ENCODE results near the gene FGF14.

DNA sequence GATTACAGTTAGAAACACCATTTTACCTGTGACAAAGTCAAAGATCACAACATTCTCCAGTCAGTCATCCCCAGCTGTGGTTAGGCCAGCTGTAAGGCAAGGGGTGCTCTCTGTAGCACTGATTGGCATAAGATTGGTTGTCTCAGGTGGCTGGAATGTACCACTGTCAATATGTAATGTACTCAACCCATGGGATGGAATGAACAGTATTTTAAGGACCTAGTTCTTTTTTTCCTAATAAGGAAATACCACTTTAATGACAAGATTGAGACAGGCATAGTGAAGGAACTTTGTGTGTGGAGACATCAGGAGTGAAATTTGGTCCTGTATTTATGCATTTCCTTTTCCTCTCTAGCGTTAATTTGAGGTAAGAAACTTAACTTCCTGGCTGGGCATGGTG lies 638.7 kb downstream of the FGF14 start:
- TF ChIP-seq POLR2AphosphoS5 (IDR thresholded peaks at IDR 0.05) (no peak), CTCF (IDR thresholded peaks at IDR 0.05) (no peak), POLR2A (IDR thresholded peaks at IDR 0.05) (no peak), EP300 (IDR thresholded peaks at IDR 0.05; ENCODE audit: low read depth) (no peak)
